Cardiac muscle cell (in vitro differentiated cells and primary cell): Measurements from ENCODE around the gene SEPTIN5. TPM values are rescaled to one million over a fixed set of nuclear protein-coding genes. Genes with fewer than 3 reads are reported as not detected.

Experiments used
- DNase-seq, 2 donors: peaks; one replicate each; pipeline versions ENCODE4 v3.0.0 to v3.0.0-alpha.2; 2010 to 2017; ENCODE audit warnings: low read depth in 1 of 2, low spot score in 1 of 2
- H3K27ac ChIP-seq: fragments of 200-600 bp; sonication (generic); 2 replicates; pipeline ENCODE4 v1.5.1; 2016
- H3K27me3 ChIP-seq: fragments of 200-600 bp; sonication (generic); 2 replicates; pipeline ENCODE4 v1.6.0; 2016; ENCODE audit warnings: control low read depth
- H3K36me3 ChIP-seq: fragments of 200-600 bp; sonication (generic); 2 replicates; pipeline ENCODE4 v1.5.1; 2016; ENCODE audit warnings: control low read depth
- H3K4me1 ChIP-seq: fragments of 200-600 bp; sonication (generic); 2 replicates; pipeline ENCODE4 v1.8.1; 2017; ENCODE audit warnings: low read depth, mild to moderate bottlenecking, mixed run types
- H3K4me3 ChIP-seq: fragments of 200-600 bp; sonication (generic); 2 replicates; pipeline ENCODE4 v1.5.1; 2016; ENCODE audit warnings: mild to moderate bottlenecking
- H3K9me3 ChIP-seq: fragments of 200-600 bp; sonication (generic); 2 replicates; pipeline ENCODE4 v1.5.1; 2017; ENCODE audit warnings: low read depth, mild to moderate bottlenecking, control low read depth
- CTCF ChIP-seq: IDR thresholded peaks from 2 replicates; pipeline ENCODE4 v1.5.1; 2012; ENCODE audit warnings: low read depth, mild to moderate bottlenecking, low read length
- polyA plus RNA-seq: library from polyadenylated mRNA; unstranded; fragments of >200 nt; fragmentation: Nextera tagmentation; extraction: Ambion mirVana; gene quantifications from 2 replicates; pipeline ENCODE4 v1.2.1, GENCODE V29; 2016
- total RNA-seq: library from RNA; depleted of rRNA; stranded (reverse); fragments of >200 nt; gene quantifications from 2 replicates; pipeline ENCODE4 v1.2.3, GENCODE V29; 2016

Gene SEPTIN5
- total and polyA plus RNA-seq, 2 experiments from 2014 or later = 129 to 303 TPM

GRCh38 chr22:19740586-19740985 lies 26.3 kb downstream of the SEPTIN5 start:
- H3K4me1 ChIP-seq = peaks cover 25% of the 10 kb centered on the region

DNA sequence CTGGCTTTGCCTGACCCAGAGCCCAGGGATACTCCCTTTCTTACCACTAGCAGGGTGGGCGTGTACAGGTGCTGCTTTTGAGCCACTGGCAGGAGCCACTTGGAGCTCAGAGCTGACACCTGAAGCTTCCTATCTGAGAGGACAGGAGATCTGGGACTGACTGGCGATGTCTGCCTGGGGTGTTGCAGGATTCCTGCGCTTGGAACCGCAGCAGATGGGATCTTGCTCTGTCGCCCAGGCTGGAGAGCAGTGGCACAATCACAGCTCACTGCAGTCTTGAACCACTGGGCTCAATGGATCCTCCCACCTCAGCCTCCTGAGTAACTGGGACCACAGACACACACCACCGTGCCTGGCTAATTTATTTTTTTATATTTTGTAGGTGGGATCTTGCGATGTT lies 26.8 kb downstream of the SEPTIN5 start:
- Histone ChIP-seq H3K27ac (no peak overlapping the region), H3K4me1 (peaks cover 28% of the 10 kb centered on the region), H3K27me3 (no peaks in the 10 kb centered on the region), H3K36me3 (no peaks in the 10 kb centered on the region), H3K9me3 (no peaks in the 10 kb centered on the region), H3K4me3 (no peak overlapping the region)
- no peak for DNase-seq
- TF ChIP-seq CTCF = no peak

More at GRCh38 chr22:19740586-19740985, 26.3 kb downstream of the SEPTIN5 start:
- no peak overlapping the region for H3K27ac ChIP-seq
- H3K4me3 ChIP-seq = no peak overlapping the region
- H3K27me3 ChIP-seq = no peaks in the 10 kb centered on the region
- no peak for DNase-seq
- H3K36me3 ChIP-seq = no peaks in the 10 kb centered on the region
- TF ChIP-seq CTCF = no peak
- H3K9me3 ChIP-seq = no peaks in the 10 kb centered on the region

- Histone ChIP-seq H3K36me3 (no peaks in the 10 kb centered on the region), H3K27ac (no peak overlapping the region), H3K4me1 (peaks cover 18% of the 10 kb centered on the region), H3K9me3 (no peaks in the 10 kb centered on the region), H3K27me3 (no peaks in the 10 kb centered on the region), H3K4me3 (no peak overlapping the region)
- no peak for DNase-seq
- no peak for TF ChIP-seq CTCF
These were observed 28.1 kb downstream of the SEPTIN5 start for GRCh38 chr22:19742160-19743066.

GRCh38 chr22:19743081-19743480 lies 28.8 kb downstream of the SEPTIN5 start:
- Histone ChIP-seq H3K27ac (no peak overlapping the region), H3K36me3 (no peaks in the 10 kb centered on the region), H3K4me1 (peaks cover 12% of the 10 kb centered on the region), H3K9me3 (no peaks in the 10 kb centered on the region), H3K4me3 (no peak overlapping the region), H3K27me3 (no peaks in the 10 kb centered on the region)
- TF ChIP-seq CTCF = no peak
- no peak for DNase-seq

GRCh38 chr22:19743651-19744050 lies 29.3 kb downstream of the SEPTIN5 start:
- Histone ChIP-seq H3K27ac (no peak overlapping the region), H3K36me3 (no peaks in the 10 kb centered on the region), H3K9me3 (no peaks in the 10 kb centered on the region), H3K4me3 (no peak overlapping the region), H3K27me3 (no peaks in the 10 kb centered on the region), H3K4me1 (peaks cover 9% of the 10 kb centered on the region)
- no peak for TF ChIP-seq CTCF
- no peak for DNase-seq
